Neural cell (in vitro differentiated cells): ENCODE data around the gene RASD2. TPM values are rescaled to one million over a fixed set of nuclear protein-coding genes. Genes with fewer than 3 reads are reported as not detected.

Experiments
- H2AFZ ChIP-seq: fragments of 200-600, 300-800 bp; sonication (generic), shearing (Covaris generic); 2 replicates; pipeline ENCODE4 v1.6.0; 2014; ENCODE audit warnings: low read depth, mild to moderate bottlenecking, antibody characterized with exemption, low read length, moderate library complexity
- H3F3A ChIP-seq: fragments of 200-600 bp; shearing (Covaris generic); 2 replicates; pipeline ENCODE4 v1.6.1; 2016; ENCODE audit warnings: mild to moderate bottlenecking, moderate library complexity, mixed read lengths, antibody characterized with exemption, low read length; ENCODE audit not compliant: insufficient read depth, poor library complexity, severe bottlenecking
- H3K27ac ChIP-seq: fragments of 200-600, 300-800 bp; sonication (generic), shearing (Covaris generic); 2 replicates; pipeline ENCODE4 v1.5.1; 2014; ENCODE audit warnings: mild to moderate bottlenecking, low read length, moderate library complexity
- H3K27me3 ChIP-seq: fragments of 300-800, 200-600 bp; sonication (generic), shearing (Covaris generic); 2 replicates; pipeline ENCODE4 v1.6.0; 2014; ENCODE audit warnings: mild to moderate bottlenecking, low read depth, low read length, moderate library complexity; ENCODE audit not compliant: insufficient read depth
- H3K36me3 ChIP-seq: fragments of 300-800, 200-600 bp; sonication (generic), shearing (Covaris generic); 2 replicates; pipeline ENCODE4 v1.5.1; 2014; ENCODE audit warnings: mild to moderate bottlenecking, antibody characterized with exemption, low read length, moderate library complexity; ENCODE audit not compliant: insufficient read depth
- H3K4me2 ChIP-seq: fragments of 300-800, 200-600 bp; sonication (generic), shearing (Covaris generic); 2 replicates; pipeline ENCODE4 v1.6.0; 2014; ENCODE audit warnings: mild to moderate bottlenecking, low read length
- H3K4me3 ChIP-seq: fragments of 300-800, 200-600 bp; sonication (generic), shearing (Covaris generic); 2 replicates; pipeline ENCODE4 v1.5.1; 2014; ENCODE audit warnings: mild to moderate bottlenecking, low read length, moderate library complexity
- H3K79me2 ChIP-seq: fragments of 200-600 bp; shearing (Covaris generic); replicated peaks from 2 replicates; pipeline ENCODE4 v1.6.0; 2014; ENCODE audit warnings: mild to moderate bottlenecking, low read length, moderate library complexity; ENCODE audit not compliant: insufficient read depth
- H3K9ac ChIP-seq: fragments of 300-800, 200-600 bp; sonication (generic), shearing (Covaris generic); 2 replicates; pipeline ENCODE4 v1.6.1; 2016; ENCODE audit warnings: mild to moderate bottlenecking, low read length, mixed read lengths
- H3K9me2 ChIP-seq: fragments of 200-600 bp; shearing (Covaris generic); 2 replicates; pipeline ENCODE4 v1.6.1; 2016; ENCODE audit warnings: mild to moderate bottlenecking, low read length, mixed read lengths; ENCODE audit not compliant: insufficient read depth
- H3K9me3 ChIP-seq: fragments of 200-600, 300-800 bp; sonication (generic), shearing (Covaris generic); 2 replicates; pipeline ENCODE4 v1.6.1; 2016; ENCODE audit warnings: mild to moderate bottlenecking, mixed run types, low read length, moderate library complexity, mixed read lengths
- H4K20me1 ChIP-seq: fragments of 200-600 bp; shearing (Covaris generic); 2 replicates; pipeline ENCODE4 v1.6.1; 2016; ENCODE audit warnings: mild to moderate bottlenecking, mixed run types; ENCODE audit not compliant: insufficient read depth
- EP300 ChIP-seq: fragments of 450-650 bp; conservative IDR thresholded peaks from 2 replicates; pipeline ENCODE4 v1.6.1; 2014; ENCODE audit warnings: antibody characterized with exemption, mild to moderate bottlenecking, moderate library complexity; ENCODE audit not compliant: poor library complexity, severe bottlenecking
- EZH2 ChIP-seq: fragments of 200-600, 300-800 bp; shearing (Covaris generic), sonication (generic); IDR thresholded peaks from 2 replicates; pipeline ENCODE4 v1.6.1; 2014; ENCODE audit warnings: antibody characterized with exemption, low read length, borderline replicate concordance, mild to moderate bottlenecking; ENCODE audit not compliant: insufficient read depth, poor library complexity, severe bottlenecking
- MXI1 ChIP-seq: fragments of 450-650 bp; conservative IDR thresholded peaks from 2 replicates; pipeline ENCODE4 v1.6.1; 2014; ENCODE audit warnings: antibody characterized with exemption, mild to moderate bottlenecking; ENCODE audit not compliant: poor library complexity, severe bottlenecking
- POLR2AphosphoS5 ChIP-seq: IDR thresholded peaks from 2 replicates; pipeline ENCODE4 v1.6.1; 2012
- RAD21 ChIP-seq: fragments of 450-650 bp; conservative IDR thresholded peaks from 2 replicates; pipeline ENCODE4 v1.6.1; 2014; ENCODE audit warnings: antibody characterized with exemption, mild to moderate bottlenecking, moderate library complexity
- SMC3 ChIP-seq: fragments of 450-650 bp; conservative IDR thresholded peaks from 2 replicates; pipeline ENCODE4 v1.6.1; 2014; ENCODE audit warnings: antibody characterized with exemption, mild to moderate bottlenecking, moderate library complexity; ENCODE audit not compliant: poor library complexity
- TAF1 ChIP-seq: IDR thresholded peaks from 2 replicates; pipeline ENCODE4 v1.6.1; 2012; ENCODE audit warnings: low read depth
- polyA plus RNA-seq: library from polyadenylated mRNA; depleted of rRNA; stranded (reverse); fragments of >200 nt; gene quantifications from 2 replicates; pipeline ENCODE4 v1.2.3, GENCODE V29; 2014
- TF ChIP-seq, protein P1 (sequence below): fragments of 450-650 bp; IDR thresholded peaks from 2 replicates; pipeline ENCODE4 v1.5.1; 2014; ENCODE audit warnings: antibody characterized with exemption, mild to moderate bottlenecking, moderate library complexity; ENCODE audit not compliant: poor library complexity, severe bottlenecking
- TF ChIP-seq, protein P2 (sequence below): IDR thresholded peaks from 2 replicates; pipeline ENCODE4 v1.6.1; 2012; ENCODE audit warnings: borderline replicate concordance

Gene RASD2
- polyA plus RNA-seq, 1 donor from 2014 or later: 0.14 TPM

DNA sequence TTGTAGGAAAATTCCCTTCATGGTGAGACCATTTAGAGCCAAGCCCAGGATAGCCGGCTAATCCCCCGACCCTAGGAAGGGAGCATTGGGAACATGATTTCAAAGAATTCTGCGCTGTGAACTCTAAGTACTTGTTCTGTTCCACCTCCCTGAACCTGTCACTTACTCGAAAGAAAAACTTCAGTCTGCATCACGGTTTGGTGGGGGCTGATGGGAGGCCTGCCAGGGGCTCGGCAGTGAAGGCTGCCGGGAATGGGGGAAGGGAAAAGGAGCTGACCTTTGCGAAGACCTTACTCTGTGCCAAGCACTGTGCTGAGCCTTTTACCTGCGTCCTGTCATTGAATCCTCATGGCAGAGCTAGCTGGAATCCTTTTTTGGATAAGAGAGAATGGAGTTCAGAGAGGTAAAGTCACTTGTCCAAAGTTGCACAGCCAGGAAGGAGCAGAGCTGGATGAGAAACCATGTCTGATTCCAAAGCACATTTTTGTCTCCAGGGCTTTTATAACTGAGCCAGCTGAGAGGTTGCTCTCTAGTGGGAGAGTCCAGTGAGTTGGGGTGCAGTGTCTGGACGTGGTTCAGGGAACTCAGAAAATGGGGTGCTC, 15.4 kb downstream of the RASD2 start:
- Histone ChIP-seq H3F3A (no peaks in the 10 kb centered on the region), H3K4me3 (no peak overlapping the region), H4K20me1 (no peaks in the 10 kb centered on the region), H3K4me2 (no peak overlapping the region), H3K9me2 (no peaks in the 10 kb centered on the region), H3K9me3 (no peaks in the 10 kb centered on the region), H3K27me3 (no peaks in the 10 kb centered on the region), H3K9ac (no peak overlapping the region), H3K79me2 (no peaks in the 10 kb centered on the region), H3K36me3 (no peaks in the 10 kb centered on the region), H2AFZ (no peak overlapping the region), H3K27ac (no peak overlapping the region)
- TF ChIP-seq EP300 (no peak), MXI1 (no peak), RAD21 (no peak), POLR2AphosphoS5 (no peak), EZH2 (no peak), SMC3 (no peak), TAF1 (no peak)
- TF ChIP-seq, protein P1, sequence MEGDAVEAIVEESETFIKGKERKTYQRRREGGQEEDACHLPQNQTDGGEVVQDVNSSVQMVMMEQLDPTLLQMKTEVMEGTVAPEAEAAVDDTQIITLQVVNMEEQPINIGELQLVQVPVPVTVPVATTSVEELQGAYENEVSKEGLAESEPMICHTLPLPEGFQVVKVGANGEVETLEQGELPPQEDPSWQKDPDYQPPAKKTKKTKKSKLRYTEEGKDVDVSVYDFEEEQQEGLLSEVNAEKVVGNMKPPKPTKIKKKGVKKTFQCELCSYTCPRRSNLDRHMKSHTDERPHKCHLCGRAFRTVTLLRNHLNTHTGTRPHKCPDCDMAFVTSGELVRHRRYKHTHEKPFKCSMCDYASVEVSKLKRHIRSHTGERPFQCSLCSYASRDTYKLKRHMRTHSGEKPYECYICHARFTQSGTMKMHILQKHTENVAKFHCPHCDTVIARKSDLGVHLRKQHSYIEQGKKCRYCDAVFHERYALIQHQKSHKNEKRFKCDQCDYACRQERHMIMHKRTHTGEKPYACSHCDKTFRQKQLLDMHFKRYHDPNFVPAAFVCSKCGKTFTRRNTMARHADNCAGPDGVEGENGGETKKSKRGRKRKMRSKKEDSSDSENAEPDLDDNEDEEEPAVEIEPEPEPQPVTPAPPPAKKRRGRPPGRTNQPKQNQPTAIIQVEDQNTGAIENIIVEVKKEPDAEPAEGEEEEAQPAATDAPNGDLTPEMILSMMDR: no peak
- TF ChIP-seq, protein P2, sequence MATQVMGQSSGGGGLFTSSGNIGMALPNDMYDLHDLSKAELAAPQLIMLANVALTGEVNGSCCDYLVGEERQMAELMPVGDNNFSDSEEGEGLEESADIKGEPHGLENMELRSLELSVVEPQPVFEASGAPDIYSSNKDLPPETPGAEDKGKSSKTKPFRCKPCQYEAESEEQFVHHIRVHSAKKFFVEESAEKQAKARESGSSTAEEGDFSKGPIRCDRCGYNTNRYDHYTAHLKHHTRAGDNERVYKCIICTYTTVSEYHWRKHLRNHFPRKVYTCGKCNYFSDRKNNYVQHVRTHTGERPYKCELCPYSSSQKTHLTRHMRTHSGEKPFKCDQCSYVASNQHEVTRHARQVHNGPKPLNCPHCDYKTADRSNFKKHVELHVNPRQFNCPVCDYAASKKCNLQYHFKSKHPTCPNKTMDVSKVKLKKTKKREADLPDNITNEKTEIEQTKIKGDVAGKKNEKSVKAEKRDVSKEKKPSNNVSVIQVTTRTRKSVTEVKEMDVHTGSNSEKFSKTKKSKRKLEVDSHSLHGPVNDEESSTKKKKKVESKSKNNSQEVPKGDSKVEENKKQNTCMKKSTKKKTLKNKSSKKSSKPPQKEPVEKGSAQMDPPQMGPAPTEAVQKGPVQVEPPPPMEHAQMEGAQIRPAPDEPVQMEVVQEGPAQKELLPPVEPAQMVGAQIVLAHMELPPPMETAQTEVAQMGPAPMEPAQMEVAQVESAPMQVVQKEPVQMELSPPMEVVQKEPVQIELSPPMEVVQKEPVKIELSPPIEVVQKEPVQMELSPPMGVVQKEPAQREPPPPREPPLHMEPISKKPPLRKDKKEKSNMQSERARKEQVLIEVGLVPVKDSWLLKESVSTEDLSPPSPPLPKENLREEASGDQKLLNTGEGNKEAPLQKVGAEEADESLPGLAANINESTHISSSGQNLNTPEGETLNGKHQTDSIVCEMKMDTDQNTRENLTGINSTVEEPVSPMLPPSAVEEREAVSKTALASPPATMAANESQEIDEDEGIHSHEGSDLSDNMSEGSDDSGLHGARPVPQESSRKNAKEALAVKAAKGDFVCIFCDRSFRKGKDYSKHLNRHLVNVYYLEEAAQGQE: no peak

GRCh38 chr22:35556666-35557065, 16.0 kb downstream of the RASD2 start:
- Histone ChIP-seq H3K9me3 (no peaks in the 10 kb centered on the region), H3K36me3 (no peaks in the 10 kb centered on the region), H3F3A (no peaks in the 10 kb centered on the region), H3K9ac (no peak overlapping the region), H3K79me2 (no peaks in the 10 kb centered on the region), H2AFZ (no peak overlapping the region), H3K27ac (no peak overlapping the region), H3K27me3 (no peaks in the 10 kb centered on the region), H3K4me2 (no peak overlapping the region), H3K4me3 (no peak overlapping the region), H3K9me2 (no peaks in the 10 kb centered on the region), H4K20me1 (no peaks in the 10 kb centered on the region)
- TF ChIP-seq SMC3 (no peak), EP300 (no peak), RAD21 (no peak), MXI1 (no peak), EZH2 (no peak), TAF1 (no peak), POLR2AphosphoS5 (no peak)
- TF ChIP-seq, protein P2: no peak
- TF ChIP-seq, protein P1: no peak
